ENCODE measurements around the gene NSMF.

The NSMF gene

DNA sequence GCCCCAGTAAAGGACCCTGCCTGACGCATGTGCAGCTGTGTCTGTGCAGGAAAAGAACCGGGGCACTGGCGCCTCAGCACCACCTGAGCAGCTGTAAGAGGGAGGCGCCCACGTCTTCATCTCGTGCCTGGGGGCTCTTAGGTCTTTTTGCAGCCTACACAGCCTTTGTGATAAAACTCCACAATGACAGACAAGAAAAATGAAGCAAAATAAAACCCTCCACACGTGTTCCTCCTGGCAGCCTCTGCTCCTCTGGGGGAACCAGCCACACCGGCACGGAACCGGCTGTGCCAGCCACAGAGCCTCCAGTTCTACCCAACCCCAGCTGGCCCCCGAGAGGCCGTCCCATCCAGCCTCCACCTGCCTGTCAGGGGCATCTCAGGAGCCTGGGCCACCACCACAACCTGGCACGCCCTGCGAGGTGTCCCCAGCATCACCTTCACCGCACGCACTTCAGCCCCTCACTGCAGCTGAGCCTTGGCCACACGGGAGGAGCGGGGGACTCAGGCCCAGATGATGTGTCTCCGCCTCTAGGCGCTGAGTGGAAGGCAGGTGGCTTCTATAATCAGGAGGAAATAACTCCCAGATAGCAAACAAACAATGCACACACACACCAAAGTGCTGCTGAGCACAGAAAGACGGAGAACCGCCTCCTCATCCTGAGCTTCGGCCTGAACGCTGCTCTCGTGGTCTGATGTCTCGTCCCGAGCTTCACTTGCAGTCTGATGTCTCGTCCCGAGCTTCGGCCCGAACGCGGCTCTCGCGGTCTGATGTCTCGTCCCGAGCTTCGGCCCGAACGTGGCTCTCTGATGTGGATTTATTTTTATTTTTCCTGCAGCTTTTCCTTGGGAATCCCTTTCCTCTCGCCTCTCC lies 28.6 kb upstream of the NSMF start:
- DNase-seq (ENCODE audit: low read depth, low spot score), result no peak
- no peak overlapping the region for H3K9ac ChIP-seq (ENCODE audit: insufficient read length)
- no peak overlapping the region for H3K4me3 ChIP-seq
- no peak overlapping the region for H3K27ac ChIP-seq
- no peaks in the 10 kb centered on the region for H3K36me3 ChIP-seq (ENCODE audit: insufficient read depth, low read length)
- TF ChIP-seq EZH2 (IDR thresholded peaks at IDR 0.05), result no peak
- no peak for TF ChIP-seq FOXP2 (optimal IDR thresholded peaks at IDR 0.05; ENCODE audit: control extremely low read depth, extremely low read length, insufficient read depth)
- no peak for TF ChIP-seq POLR2AphosphoS5 (IDR thresholded peaks at IDR 0.05; ENCODE audit: borderline replicate concordance, low read depth, low read length)
- H3K9me3 ChIP-seq (ENCODE audit: low read depth, low read length), result no peaks in the 10 kb centered on the region

- no peak overlapping the region for H3K27ac ChIP-seq
- H3K9ac ChIP-seq (ENCODE audit: insufficient read length), result no peak overlapping the region
- H3K36me3 ChIP-seq (ENCODE audit: insufficient read depth, low read length), result no peaks in the 10 kb centered on the region
- H3K4me3 ChIP-seq, result no peak overlapping the region
- TF ChIP-seq EZH2 (IDR thresholded peaks at IDR 0.05), result no peak
- no peak for TF ChIP-seq POLR2AphosphoS5 (IDR thresholded peaks at IDR 0.05; ENCODE audit: borderline replicate concordance, low read depth, low read length)
- no peak for TF ChIP-seq FOXP2 (optimal IDR thresholded peaks at IDR 0.05; ENCODE audit: control extremely low read depth, extremely low read length, insufficient read depth)
- no peak for DNase-seq (ENCODE audit: low read depth, low spot score)
- no peaks in the 10 kb centered on the region for H3K9me3 ChIP-seq (ENCODE audit: low read depth, low read length)
These were observed 27.7 kb upstream of the NSMF start for GRCh38 chr9:137486545-137487453.

DNA sequence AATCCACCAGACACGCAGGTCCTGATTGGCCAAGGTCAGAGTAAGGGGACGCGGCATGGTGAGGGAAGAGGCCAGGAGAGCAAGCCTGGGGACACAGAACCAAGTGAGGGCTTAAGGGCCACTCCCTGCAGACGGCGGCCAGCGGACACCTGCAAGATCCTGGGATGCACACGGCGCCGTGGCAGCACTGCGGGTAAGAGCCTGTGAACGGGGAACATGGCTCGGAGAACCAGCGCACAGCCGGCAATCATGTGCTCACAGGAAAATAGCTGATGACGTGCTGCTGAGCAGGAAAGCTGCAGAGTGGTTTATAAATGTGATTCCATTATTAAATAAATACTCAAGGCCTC lies 27.0 kb upstream of the NSMF start:
- no peaks in the 10 kb centered on the region for H3K9me3 ChIP-seq (ENCODE audit: low read depth, low read length)
- TF ChIP-seq EZH2 (IDR thresholded peaks at IDR 0.05), result no peak
- no peak for TF ChIP-seq FOXP2 (optimal IDR thresholded peaks at IDR 0.05; ENCODE audit: control extremely low read depth, extremely low read length, insufficient read depth)
- H3K27ac ChIP-seq, result no peak overlapping the region
- H3K9ac ChIP-seq (ENCODE audit: insufficient read length), result no peak overlapping the region
- DNase-seq (ENCODE audit: low read depth, low spot score), result no peak
- H3K4me3 ChIP-seq, result no peak overlapping the region
- no peaks in the 10 kb centered on the region for H3K36me3 ChIP-seq (ENCODE audit: insufficient read depth, low read length)

GRCh38 chr9:137485343-137486140 lies 26.4 kb upstream of the NSMF start:
- Histone ChIP-seq H3K36me3 (ENCODE audit: insufficient read depth, low read length) (no peaks in the 10 kb centered on the region), H3K4me3 (no peak overlapping the region), H3K27ac (no peak overlapping the region), H3K9me3 (ENCODE audit: low read depth, low read length) (no peaks in the 10 kb centered on the region), H3K9ac (ENCODE audit: insufficient read length) (no peak overlapping the region)
- TF ChIP-seq POLR2AphosphoS5 (IDR thresholded peaks at IDR 0.05; ENCODE audit: borderline replicate concordance, low read depth, low read length) (no peak), FOXP2 (optimal IDR thresholded peaks at IDR 0.05; ENCODE audit: control extremely low read depth, extremely low read length, insufficient read depth) (no peak), EZH2 (IDR thresholded peaks at IDR 0.05) (no peak)
- DNase-seq (ENCODE audit: low read depth, low spot score), result no peak

GRCh38 chr9:137484551-137485315 lies 25.6 kb upstream of the NSMF start:
- Histone ChIP-seq H3K27ac (no peak overlapping the region), H3K9me3 (ENCODE audit: low read depth, low read length) (no peaks in the 10 kb centered on the region), H3K9ac (ENCODE audit: insufficient read length) (no peak overlapping the region), H3K36me3 (ENCODE audit: insufficient read depth, low read length) (no peaks in the 10 kb centered on the region), H3K4me3 (no peak overlapping the region)
- TF ChIP-seq FOXP2 (optimal IDR thresholded peaks at IDR 0.05; ENCODE audit: control extremely low read depth, extremely low read length, insufficient read depth) (no peak), POLR2AphosphoS5 (IDR thresholded peaks at IDR 0.05; ENCODE audit: borderline replicate concordance, low read depth, low read length) (no peak), EZH2 (IDR thresholded peaks at IDR 0.05) (no peak)
- no peak for DNase-seq (ENCODE audit: low read depth, low spot score)

DNA sequence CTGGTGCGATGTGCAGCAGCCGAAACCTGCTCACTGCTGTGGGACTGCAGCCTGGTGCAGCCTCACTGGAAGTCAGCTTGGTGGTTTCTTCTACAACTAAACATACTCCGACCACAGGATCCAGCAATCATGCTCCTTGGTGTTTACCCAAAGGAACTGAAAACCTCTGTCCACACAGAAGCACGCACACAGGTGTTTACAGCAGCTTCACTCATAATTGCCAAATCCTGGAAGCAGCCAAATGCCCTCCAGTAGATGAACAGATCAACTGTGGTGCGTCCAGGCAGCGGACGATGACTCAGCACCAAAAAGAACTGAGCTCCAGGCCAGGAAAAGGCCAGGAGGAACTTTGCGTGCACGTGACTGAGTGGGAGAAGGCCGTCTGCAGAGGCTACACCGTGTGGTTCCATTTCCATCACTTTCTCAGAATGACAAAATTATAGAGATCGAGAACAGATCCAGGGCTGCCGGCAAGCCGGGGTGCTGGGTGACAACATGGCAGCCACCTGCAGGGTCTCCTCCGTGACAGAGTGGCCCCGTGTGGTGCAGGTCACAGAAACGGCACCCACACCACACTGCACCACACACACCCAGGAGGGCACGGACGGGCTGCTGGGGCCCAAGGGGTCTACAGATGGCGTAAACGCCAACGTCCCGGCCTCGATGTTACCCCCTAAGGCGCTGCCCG lies 23.1 kb upstream of the NSMF start:
- Histone ChIP-seq H3K9me3 (ENCODE audit: low read depth, low read length) (no peaks in the 10 kb centered on the region), H3K4me3 (no peak overlapping the region), H3K27ac (no peak overlapping the region), H3K36me3 (ENCODE audit: insufficient read depth, low read length) (no peaks in the 10 kb centered on the region), H3K9ac (ENCODE audit: insufficient read length) (no peak overlapping the region)
- no peak for TF ChIP-seq POLR2AphosphoS5 (IDR thresholded peaks at IDR 0.05; ENCODE audit: borderline replicate concordance, low read depth, low read length)
- TF ChIP-seq FOXP2 (optimal IDR thresholded peaks at IDR 0.05; ENCODE audit: control extremely low read depth, extremely low read length, insufficient read depth), result no peak
- no peak for TF ChIP-seq EZH2 (IDR thresholded peaks at IDR 0.05)
- no peak for DNase-seq (ENCODE audit: low read depth, low spot score)

Measured in SK-N-MC (cell line).